B cell (primary cell): ENCODE data around the gene APLP2.

ENCODE experiments used
- EZH2 ChIP-seq: IDR thresholded peaks from 2 replicates; pipeline ENCODE4 v1.6.1; 2012; ENCODE audit warnings: borderline replicate concordance, low read depth, mild to moderate bottlenecking, moderate library complexity, low read length; ENCODE audit not compliant: insufficient read depth, poor library complexity, severe bottlenecking
- TF ChIP-seq, protein P1 (sequence below): fragments of 200-600 bp; IDR thresholded peaks from one replicate; pipeline ENCODE4 v1.8.0; 2022; ENCODE audit warnings: antibody characterized with exemption, mild to moderate bottlenecking

DNA sequence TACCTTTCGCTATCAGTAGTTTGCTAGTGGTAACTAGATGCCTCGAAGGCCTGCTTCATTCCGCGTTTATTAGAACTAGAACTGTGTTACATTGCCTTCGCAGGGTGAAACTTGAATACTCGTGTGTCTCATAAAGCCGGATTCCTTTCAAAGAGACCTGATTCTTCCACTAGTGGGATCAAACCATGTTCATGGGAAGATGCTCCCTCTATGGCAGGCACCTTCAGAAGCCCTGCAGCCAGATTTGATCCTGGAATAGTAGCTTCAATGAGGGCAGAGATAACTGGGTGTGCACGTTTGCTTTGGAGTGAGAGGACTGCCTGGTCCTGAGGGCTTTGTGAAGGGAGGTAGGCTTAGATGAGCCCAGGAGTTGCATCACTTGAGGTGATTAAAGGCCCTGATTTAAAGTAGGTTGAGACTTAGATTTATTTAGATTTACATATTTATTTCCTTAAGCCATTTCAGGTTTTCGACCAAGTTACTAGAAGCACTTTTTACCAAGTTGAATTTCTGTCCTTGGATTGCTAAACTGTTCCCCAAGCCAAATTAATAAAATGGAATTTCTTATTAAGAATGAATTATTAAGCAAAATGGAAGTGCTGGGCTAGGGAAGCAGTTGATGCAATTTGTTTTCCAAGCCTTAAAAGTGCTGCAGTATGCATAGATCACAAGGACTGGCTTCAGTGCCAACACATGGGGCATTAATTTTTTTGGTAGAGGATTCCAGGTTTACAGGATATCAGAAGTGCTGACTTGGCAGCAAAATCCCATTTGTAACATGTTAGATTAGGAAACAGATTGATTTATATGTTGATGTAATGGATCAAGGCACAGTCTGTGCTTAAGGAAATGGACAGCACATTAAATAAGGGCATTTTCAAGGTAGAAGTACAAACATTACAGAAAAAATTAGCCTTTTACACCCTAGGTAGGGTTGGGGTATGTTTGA is 32.9 kb downstream of the APLP2 start:
- TF ChIP-seq, protein P1, sequence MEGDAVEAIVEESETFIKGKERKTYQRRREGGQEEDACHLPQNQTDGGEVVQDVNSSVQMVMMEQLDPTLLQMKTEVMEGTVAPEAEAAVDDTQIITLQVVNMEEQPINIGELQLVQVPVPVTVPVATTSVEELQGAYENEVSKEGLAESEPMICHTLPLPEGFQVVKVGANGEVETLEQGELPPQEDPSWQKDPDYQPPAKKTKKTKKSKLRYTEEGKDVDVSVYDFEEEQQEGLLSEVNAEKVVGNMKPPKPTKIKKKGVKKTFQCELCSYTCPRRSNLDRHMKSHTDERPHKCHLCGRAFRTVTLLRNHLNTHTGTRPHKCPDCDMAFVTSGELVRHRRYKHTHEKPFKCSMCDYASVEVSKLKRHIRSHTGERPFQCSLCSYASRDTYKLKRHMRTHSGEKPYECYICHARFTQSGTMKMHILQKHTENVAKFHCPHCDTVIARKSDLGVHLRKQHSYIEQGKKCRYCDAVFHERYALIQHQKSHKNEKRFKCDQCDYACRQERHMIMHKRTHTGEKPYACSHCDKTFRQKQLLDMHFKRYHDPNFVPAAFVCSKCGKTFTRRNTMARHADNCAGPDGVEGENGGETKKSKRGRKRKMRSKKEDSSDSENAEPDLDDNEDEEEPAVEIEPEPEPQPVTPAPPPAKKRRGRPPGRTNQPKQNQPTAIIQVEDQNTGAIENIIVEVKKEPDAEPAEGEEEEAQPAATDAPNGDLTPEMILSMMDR = no peak
- no peak for TF ChIP-seq EZH2
